Ishikawa (cell line): ENCODE measurements around the gene TUBGCP2.

Experiments
- CEBPB ChIP-seq: IDR thresholded peaks from 2 replicates; pipeline ENCODE4 v1.6.1; 2012
- CREB1 ChIP-seq: IDR thresholded peaks from 2 replicates; pipeline ENCODE4 v1.6.1; 2012; ENCODE audit warnings: low read depth
- EGR1 ChIP-seq: IDR thresholded peaks from 2 replicates; pipeline ENCODE4 v1.6.1; 2012
- EP300 ChIP-seq: IDR thresholded peaks from 2 replicates; pipeline ENCODE4 v1.6.1; 2012; ENCODE audit warnings: borderline replicate concordance
- FOXM1 ChIP-seq: IDR thresholded peaks from 2 replicates; pipeline ENCODE4 v1.6.1; 2012; ENCODE audit warnings: low read depth, borderline replicate concordance
- NFIC ChIP-seq: IDR thresholded peaks from 2 replicates; pipeline ENCODE4 v1.6.1; 2012
- RAD21 ChIP-seq: IDR thresholded peaks from 2 replicates; pipeline ENCODE4 v1.6.1; 2012; ENCODE audit warnings: low read depth
- TAF1 ChIP-seq: IDR thresholded peaks from 2 replicates; pipeline ENCODE4 v1.6.1; 2012; ENCODE audit warnings: low read depth, mild to moderate bottlenecking
- TCF12 ChIP-seq: IDR thresholded peaks from 2 replicates; pipeline ENCODE4 v1.6.1; 2012; ENCODE audit warnings: low read depth
- TEAD4 ChIP-seq: IDR thresholded peaks from 2 replicates; pipeline ENCODE4 v1.6.1; 2012
- YY1 ChIP-seq: IDR thresholded peaks from 2 replicates; pipeline ENCODE4 v1.6.1; 2012; ENCODE audit warnings: low read depth
- ZBTB7A ChIP-seq: IDR thresholded peaks from 2 replicates; pipeline ENCODE4 v1.6.1; 2012; ENCODE audit warnings: low read depth
- TF ChIP-seq, protein P1 (sequence below): IDR thresholded peaks from 2 replicates; pipeline ENCODE4 v1.6.1; 2012; ENCODE audit warnings: low read depth, mild to moderate bottlenecking
- TF ChIP-seq, protein P2 (sequence below): IDR thresholded peaks from 2 replicates; pipeline ENCODE4 v1.6.1; 2012
- TF ChIP-seq, protein P3 (sequence below): IDR thresholded peaks from 2 replicates; pipeline ENCODE4 v1.6.1; 2012

The TUBGCP2 gene

DNA sequence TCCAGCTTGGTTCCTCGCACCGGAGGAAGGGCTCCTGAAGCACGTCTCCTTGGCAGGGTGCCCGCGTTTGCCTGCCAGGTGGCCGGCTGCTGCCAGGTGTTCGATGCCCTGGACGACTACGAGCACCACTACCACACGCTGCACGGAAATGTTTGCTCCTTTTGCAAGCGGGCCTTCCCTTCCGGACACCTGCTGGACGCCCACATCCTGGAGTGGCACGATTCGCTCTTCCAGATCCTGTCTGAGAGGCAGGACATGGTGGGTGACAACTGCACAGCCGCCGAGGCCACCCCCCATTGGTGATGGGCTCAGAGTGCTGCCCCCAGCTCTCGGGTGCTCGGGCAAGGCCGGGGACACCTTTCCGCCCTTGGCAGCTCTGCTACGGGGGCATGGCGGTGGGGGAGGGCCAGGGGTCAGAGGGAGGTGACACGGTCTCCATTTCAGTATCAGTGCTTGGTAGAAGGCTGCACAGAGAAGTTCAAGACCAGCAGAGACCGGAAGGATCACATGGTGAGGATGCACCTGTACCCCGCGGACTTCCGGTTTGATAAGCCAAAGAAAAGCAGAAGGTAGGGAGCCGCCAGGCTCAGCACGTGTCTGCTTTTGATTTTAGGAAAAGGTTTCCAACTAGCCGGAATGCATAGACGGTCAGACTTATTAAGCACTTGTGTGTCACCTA, 1.2 kb upstream of the TUBGCP2 start:
- TF ChIP-seq FOXM1 (no peak), EGR1 (no peak), TEAD4 (no peak), NFIC (peak; percentile 78; the same call in 1 of the 2 replicates), YY1 (no peak), TAF1 (no peak), CEBPB (no peak), RAD21 (no peak), EP300 (no peak), ZBTB7A (no peak), CREB1 (no peak), TCF12 (no peak)
- TF ChIP-seq, protein P1, sequence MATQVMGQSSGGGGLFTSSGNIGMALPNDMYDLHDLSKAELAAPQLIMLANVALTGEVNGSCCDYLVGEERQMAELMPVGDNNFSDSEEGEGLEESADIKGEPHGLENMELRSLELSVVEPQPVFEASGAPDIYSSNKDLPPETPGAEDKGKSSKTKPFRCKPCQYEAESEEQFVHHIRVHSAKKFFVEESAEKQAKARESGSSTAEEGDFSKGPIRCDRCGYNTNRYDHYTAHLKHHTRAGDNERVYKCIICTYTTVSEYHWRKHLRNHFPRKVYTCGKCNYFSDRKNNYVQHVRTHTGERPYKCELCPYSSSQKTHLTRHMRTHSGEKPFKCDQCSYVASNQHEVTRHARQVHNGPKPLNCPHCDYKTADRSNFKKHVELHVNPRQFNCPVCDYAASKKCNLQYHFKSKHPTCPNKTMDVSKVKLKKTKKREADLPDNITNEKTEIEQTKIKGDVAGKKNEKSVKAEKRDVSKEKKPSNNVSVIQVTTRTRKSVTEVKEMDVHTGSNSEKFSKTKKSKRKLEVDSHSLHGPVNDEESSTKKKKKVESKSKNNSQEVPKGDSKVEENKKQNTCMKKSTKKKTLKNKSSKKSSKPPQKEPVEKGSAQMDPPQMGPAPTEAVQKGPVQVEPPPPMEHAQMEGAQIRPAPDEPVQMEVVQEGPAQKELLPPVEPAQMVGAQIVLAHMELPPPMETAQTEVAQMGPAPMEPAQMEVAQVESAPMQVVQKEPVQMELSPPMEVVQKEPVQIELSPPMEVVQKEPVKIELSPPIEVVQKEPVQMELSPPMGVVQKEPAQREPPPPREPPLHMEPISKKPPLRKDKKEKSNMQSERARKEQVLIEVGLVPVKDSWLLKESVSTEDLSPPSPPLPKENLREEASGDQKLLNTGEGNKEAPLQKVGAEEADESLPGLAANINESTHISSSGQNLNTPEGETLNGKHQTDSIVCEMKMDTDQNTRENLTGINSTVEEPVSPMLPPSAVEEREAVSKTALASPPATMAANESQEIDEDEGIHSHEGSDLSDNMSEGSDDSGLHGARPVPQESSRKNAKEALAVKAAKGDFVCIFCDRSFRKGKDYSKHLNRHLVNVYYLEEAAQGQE, result no peak
- TF ChIP-seq, protein P2, sequence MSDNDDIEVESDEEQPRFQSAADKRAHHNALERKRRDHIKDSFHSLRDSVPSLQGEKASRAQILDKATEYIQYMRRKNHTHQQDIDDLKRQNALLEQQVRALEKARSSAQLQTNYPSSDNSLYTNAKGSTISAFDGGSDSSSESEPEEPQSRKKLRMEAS, result peak; percentile 60
- TF ChIP-seq, protein P3, sequence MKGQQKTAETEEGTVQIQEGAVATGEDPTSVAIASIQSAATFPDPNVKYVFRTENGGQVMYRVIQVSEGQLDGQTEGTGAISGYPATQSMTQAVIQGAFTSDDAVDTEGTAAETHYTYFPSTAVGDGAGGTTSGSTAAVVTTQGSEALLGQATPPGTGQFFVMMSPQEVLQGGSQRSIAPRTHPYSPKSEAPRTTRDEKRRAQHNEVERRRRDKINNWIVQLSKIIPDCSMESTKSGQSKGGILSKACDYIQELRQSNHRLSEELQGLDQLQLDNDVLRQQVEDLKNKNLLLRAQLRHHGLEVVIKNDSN, result no peak

DNA sequence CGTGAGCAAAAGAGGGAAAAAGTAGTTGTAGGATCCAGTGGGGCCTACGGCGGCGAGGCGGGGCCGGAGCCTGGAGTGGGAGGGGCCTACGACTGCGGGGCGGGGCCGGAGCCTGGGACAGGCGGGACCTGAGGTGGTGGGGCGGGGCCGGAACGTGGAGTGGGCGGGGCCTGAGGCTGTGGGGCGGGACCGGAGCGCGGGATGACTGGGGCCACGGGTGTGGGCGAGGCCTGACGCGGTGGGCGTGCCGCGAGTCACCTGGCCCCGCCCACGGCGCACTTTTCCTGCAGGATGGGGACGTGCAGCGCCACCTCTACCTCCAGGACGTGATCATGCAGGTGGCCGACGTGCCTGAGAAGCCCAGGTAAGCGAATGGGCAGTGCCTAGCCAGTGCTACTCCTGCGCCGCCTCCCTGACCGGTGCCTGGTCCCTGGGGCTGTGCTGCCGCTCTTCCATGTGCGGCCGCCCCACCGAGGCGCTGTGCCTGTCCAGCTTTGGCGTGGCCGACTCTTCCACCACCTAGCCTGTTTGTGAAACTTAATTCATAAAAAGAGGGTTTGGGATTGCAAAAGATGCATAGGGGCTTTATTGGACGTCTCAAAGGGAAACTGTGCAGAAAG, 538 bp upstream of the TUBGCP2 start:
- TF ChIP-seq, protein P2, result peak; percentile 85
- TF ChIP-seq RAD21, result no peak
- TF ChIP-seq TCF12, result no peak
- 0 out of 2 replicates have a peak, but pooled peaks have one; percentile 3 for TF ChIP-seq TEAD4
- no peak for TF ChIP-seq FOXM1
- TF ChIP-seq, protein P3, result peak; percentile 63
- no peak for TF ChIP-seq CREB1
- TF ChIP-seq EP300, result no peak
- no peak for TF ChIP-seq EGR1
- TF ChIP-seq NFIC, result 0 out of 2 replicates have a peak, but pooled peaks have one; percentile 10
- no peak for TF ChIP-seq ZBTB7A
- peak; percentile 14; the same call in 1 of the 2 replicates for TF ChIP-seq TAF1
- TF ChIP-seq CEBPB, result no peak
- TF ChIP-seq YY1, result peak; percentile 41; the same call in 1 of the 2 replicates

- TF ChIP-seq CREB1 (no peak), RAD21 (peak; percentile 54; the same call in 1 of the 2 replicates), EGR1 (no peak), TAF1 (no peak), TEAD4 (0 out of 2 replicates have a peak, but pooled peaks have one; percentile 27), FOXM1 (no peak), YY1 (0 out of 2 replicates have a peak, but pooled peaks have one; percentile 39), CEBPB (no peak), NFIC (no peak), EP300 (no peak), TCF12 (no peak), ZBTB7A (no peak)
- TF ChIP-seq, protein P2, result peak; percentile 60
- TF ChIP-seq, protein P3, result no peak
- TF ChIP-seq, protein P1, result no peak
These were observed 774 bp downstream of the TUBGCP2 start for GRCh38 chr10:133307776-133308420.

DNA sequence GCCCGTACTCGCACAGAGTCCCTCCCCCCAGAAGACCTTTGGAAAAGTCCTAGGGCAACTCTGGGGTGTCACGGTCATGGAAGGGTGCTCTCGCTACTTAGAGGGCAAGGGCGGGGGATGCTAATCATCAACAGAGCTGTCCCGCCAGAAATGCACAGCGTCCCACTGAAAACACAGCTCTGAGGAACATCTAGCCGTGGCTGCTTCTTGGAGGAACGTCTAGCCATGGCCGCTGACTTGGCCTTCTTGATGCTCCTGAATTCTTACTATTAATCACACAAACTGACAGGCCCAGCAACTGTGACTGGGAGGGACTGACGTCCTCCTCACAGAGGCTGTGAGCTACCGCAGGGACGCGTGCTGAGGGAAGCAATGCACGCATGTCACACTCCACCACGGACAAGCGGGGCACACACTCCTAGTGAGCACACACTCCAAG, 1.7 kb downstream of the TUBGCP2 start:
- TF ChIP-seq EP300, result no peak
- TF ChIP-seq, protein P2, result no peak
- TF ChIP-seq CEBPB, result no peak
- no peak for TF ChIP-seq ZBTB7A
- no peak for TF ChIP-seq YY1
- no peak for TF ChIP-seq TEAD4
- no peak for TF ChIP-seq CREB1
- TF ChIP-seq TCF12, result no peak
- TF ChIP-seq, protein P3, result no peak
- no peak for TF ChIP-seq FOXM1
- TF ChIP-seq, protein P1, result no peak
- no peak for TF ChIP-seq NFIC
- no peak for TF ChIP-seq TAF1
- no peak for TF ChIP-seq RAD21
- no peak for TF ChIP-seq EGR1
